Hepatocyte (in vitro differentiated cells): ENCODE measurements around the gene EFNB1. TPM values are rescaled to one million over a fixed set of nuclear protein-coding genes. Genes with fewer than 3 reads are reported as not detected.

Experiments
- DNase-seq: peaks from one replicate; pipeline ENCODE4 v3.0.0-alpha.2; 2016; ENCODE audit warnings: low spot score
- H2AFZ ChIP-seq: fragments of 200-600 bp; sonication (generic); 2 replicates; pipeline ENCODE4 v1.6.0; 2016; ENCODE audit warnings: antibody characterized with exemption, mild to moderate bottlenecking
- H3K27ac ChIP-seq: fragments of 200-600 bp; sonication (generic); 2 replicates; pipeline ENCODE4 v1.5.1; 2016; ENCODE audit warnings: mild to moderate bottlenecking
- H3K27me3 ChIP-seq: fragments of 200-600 bp; sonication (generic); 2 replicates; pipeline ENCODE4 v1.6.1; 2016
- H3K36me3 ChIP-seq: fragments of 200-600 bp; sonication (generic); replicated peaks from 2 replicates; pipeline ENCODE4 v1.5.1; 2016; ENCODE audit warnings: low read depth; ENCODE audit not compliant: insufficient read depth
- H3K4me1 ChIP-seq: fragments of 200-600 bp; sonication (generic); 2 replicates; pipeline ENCODE4 v1.5.1; 2016; ENCODE audit warnings: mild to moderate bottlenecking, moderate library complexity; ENCODE audit not compliant: insufficient read depth
- H3K4me2 ChIP-seq: fragments of 200-600 bp; sonication (generic); 2 replicates; pipeline ENCODE4 v1.6.0; 2016
- H3K4me3 ChIP-seq: fragments of 200-600 bp; sonication (generic); 2 replicates; pipeline ENCODE4 v1.5.1; 2016; ENCODE audit warnings: mild to moderate bottlenecking
- H3K79me2 ChIP-seq: fragments of 200-600 bp; sonication (generic); 2 replicates; pipeline ENCODE4 v1.6.0; 2017; ENCODE audit warnings: mild to moderate bottlenecking
- H3K9me2 ChIP-seq: fragments of 200-600 bp; sonication (generic); replicated peaks from 2 replicates; pipeline ENCODE4 v1.6.0; 2017; ENCODE audit warnings: mild to moderate bottlenecking; ENCODE audit not compliant: insufficient read depth
- H3K9me3 ChIP-seq: fragments of 200-600 bp; sonication (generic); 2 replicates; pipeline ENCODE4 v1.5.1; 2016; ENCODE audit warnings: low read depth, mild to moderate bottlenecking
- H4K20me1 ChIP-seq: fragments of 200-600 bp; sonication (generic); 2 replicates; pipeline ENCODE4 v1.6.0; 2016; ENCODE audit warnings: mild to moderate bottlenecking; ENCODE audit not compliant: insufficient read depth, poor library complexity, severe bottlenecking
- EZH2 ChIP-seq: fragments of 200-600 bp; sonication (generic); IDR thresholded peaks from 2 replicates; pipeline ENCODE4 v1.6.1; 2016; ENCODE audit warnings: antibody characterized with exemption, mild to moderate bottlenecking, borderline replicate concordance
- EZH2phosphoT487 ChIP-seq: fragments of 200-600 bp; sonication (generic); IDR thresholded peaks from one replicate; pipeline ENCODE4 v1.6.1; 2018; ENCODE audit warnings: antibody characterized with exemption, mild to moderate bottlenecking, low read depth, moderate library complexity; ENCODE audit not compliant: unreplicated experiment, severe bottlenecking
- WGBS: methylation state at CpG from one replicate; pipeline ENCODE4 v1.1.6; 2016; ENCODE audit warnings: low lambda C conversion rate; ENCODE audit errors: missing lambda C conversion rate; 5-methylcytosine and 5-hydroxymethylcytosine counted together
- polyA plus RNA-seq: library from polyadenylated mRNA; unstranded; fragments of >200 nt; fragmentation: Nextera tagmentation; extraction: Ambion mirVana; gene quantifications from 2 replicates; pipeline ENCODE4 v1.2.1, GENCODE V29; 2016
- total RNA-seq: library from RNA; depleted of rRNA; stranded (reverse); fragments of >200 nt; gene quantifications from 2 replicates; pipeline ENCODE4 v1.2.3, GENCODE V29; 2014
- TF ChIP-seq, protein P1 (sequence below): fragments of 200-600 bp; sonication (generic); IDR thresholded peaks from 2 replicates; pipeline ENCODE4 v1.5.1; 2016; ENCODE audit warnings: antibody characterized with exemption, mild to moderate bottlenecking; ENCODE audit not compliant: poor library complexity

The EFNB1 gene
- total and polyA plus RNA-seq, 2 experiments from 2014 or later = 35.1 to 46.4 TPM

DNA sequence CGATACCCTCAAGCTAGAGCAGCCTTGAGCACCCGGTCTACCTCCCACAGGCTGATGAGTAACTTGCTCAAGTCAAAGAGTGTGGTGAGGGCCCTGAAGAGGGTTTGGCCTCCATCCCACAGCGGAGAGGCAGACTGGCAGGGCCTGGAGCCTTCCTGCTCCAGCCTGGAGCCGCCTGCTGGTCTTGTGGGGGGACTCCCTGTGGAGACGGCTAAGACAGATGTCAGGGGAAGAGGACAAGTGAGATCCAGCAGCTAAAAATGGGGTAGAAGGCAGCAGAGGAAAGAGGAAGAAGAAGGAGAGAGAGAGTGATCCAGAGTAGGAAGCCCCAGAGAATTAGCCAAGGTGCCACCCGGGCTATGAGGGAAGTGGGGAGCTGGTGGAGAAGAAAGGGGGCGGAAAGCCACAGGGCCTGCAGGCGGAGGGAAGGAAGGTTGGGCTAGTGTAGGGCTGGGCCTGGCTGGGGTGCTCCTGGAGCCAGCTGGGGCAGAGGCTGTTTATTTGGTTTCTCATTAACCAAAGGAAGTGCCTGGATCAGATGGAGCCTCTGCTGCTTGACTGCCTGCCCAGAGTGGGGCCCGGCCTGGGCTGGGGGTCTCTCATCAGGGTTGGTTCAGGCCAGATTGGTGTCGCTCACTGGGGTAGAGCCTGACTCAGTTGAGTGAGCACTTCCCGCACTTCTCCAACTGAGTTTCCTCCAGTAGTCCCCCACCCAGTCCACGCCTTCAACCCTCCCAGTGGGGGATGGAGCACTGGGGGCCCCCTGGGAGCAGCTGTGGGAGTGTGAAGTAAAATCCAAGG is 14.2 kb downstream of the EFNB1 start:
- no peak overlapping the region for H3K27ac ChIP-seq
- H3K36me3 ChIP-seq = no peaks in the 10 kb centered on the region
- H3K4me2 ChIP-seq = no peak overlapping the region
- WGBS = 76% methylated on average over 12 of the region's 12 CpGs
- no peak overlapping the region for H2AFZ ChIP-seq
- no peak for DNase-seq
- TF ChIP-seq EZH2 (no peak), EZH2phosphoT487 (no peak)
- TF ChIP-seq, protein P1, sequence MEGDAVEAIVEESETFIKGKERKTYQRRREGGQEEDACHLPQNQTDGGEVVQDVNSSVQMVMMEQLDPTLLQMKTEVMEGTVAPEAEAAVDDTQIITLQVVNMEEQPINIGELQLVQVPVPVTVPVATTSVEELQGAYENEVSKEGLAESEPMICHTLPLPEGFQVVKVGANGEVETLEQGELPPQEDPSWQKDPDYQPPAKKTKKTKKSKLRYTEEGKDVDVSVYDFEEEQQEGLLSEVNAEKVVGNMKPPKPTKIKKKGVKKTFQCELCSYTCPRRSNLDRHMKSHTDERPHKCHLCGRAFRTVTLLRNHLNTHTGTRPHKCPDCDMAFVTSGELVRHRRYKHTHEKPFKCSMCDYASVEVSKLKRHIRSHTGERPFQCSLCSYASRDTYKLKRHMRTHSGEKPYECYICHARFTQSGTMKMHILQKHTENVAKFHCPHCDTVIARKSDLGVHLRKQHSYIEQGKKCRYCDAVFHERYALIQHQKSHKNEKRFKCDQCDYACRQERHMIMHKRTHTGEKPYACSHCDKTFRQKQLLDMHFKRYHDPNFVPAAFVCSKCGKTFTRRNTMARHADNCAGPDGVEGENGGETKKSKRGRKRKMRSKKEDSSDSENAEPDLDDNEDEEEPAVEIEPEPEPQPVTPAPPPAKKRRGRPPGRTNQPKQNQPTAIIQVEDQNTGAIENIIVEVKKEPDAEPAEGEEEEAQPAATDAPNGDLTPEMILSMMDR = no peak
- no peaks in the 10 kb centered on the region for H4K20me1 ChIP-seq
- H3K9me2 ChIP-seq = no peaks in the 10 kb centered on the region
- H3K9me3 ChIP-seq = no peaks in the 10 kb centered on the region
- H3K27me3 ChIP-seq = no peaks in the 10 kb centered on the region
- H3K79me2 ChIP-seq = no peaks in the 10 kb centered on the region
- no peak overlapping the region for H3K4me3 ChIP-seq
- H3K4me1 ChIP-seq = peaks cover 11% of the 10 kb centered on the region

DNA sequence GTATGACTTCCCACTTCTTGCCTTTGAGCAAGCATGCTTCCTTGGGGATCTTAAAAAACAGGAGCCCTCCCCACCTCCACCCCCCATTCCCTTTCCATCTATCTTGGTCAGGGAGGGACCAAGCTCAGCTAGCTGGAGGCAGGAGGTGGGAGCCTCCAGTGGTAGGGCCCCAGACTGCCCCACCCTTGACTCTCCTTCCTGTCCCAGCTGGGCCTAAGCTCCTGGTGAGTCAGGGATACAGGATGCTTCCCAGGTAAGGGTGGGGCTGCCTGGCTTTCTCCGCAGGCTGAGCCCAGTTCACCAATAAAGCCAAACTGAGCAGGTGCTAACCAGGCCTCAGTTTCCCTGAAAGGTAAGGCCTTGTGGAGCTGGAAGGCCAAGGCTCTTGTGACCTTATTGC is 15.2 kb downstream of the EFNB1 start:
- Histone ChIP-seq H3K27ac (no peak overlapping the region), H3K4me3 (no peak overlapping the region), H3K4me2 (no peak overlapping the region), H3K4me1 (peaks cover 11% of the 10 kb centered on the region), H4K20me1 (no peaks in the 10 kb centered on the region), H3K9me2 (no peaks in the 10 kb centered on the region), H3K9me3 (no peaks in the 10 kb centered on the region), H2AFZ (no peak overlapping the region), H3K36me3 (no peaks in the 10 kb centered on the region), H3K79me2 (no peaks in the 10 kb centered on the region), H3K27me3 (no peaks in the 10 kb centered on the region)
- 80% methylated on average over 1 of the region's 1 CpG for WGBS
- TF ChIP-seq, protein P1 = no peak
- TF ChIP-seq EZH2phosphoT487 = no peak
- TF ChIP-seq EZH2 = no peak
- no peak for DNase-seq

DNA sequence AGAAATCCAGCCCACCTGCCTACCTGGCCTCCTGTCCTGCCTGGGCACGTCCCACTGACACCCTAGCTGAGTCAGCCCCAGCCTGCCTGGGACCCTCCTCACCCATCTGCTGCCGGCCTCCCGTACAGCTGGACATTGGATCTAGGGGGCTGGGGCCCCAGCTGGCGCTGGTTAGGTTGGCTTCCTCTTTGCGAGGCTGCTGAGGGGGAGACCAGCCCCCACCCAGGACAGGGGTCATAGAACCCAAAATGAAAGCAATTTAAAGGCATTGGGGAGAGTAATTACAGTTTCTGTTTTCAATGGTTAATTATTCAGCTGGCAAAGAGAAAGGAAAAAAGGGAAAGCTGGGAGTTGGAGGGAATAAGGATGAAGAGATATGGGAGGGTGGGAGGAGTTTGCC is 15.8 kb downstream of the EFNB1 start:
- WGBS = 76% methylated on average over 5 of the region's 5 CpGs
- no peaks in the 10 kb centered on the region for H3K36me3 ChIP-seq
- H3K4me1 ChIP-seq = peaks cover 11% of the 10 kb centered on the region
- DNase-seq = no peak
- H3K27me3 ChIP-seq = no peaks in the 10 kb centered on the region
- TF ChIP-seq EZH2 (no peak), EZH2phosphoT487 (no peak)
- TF ChIP-seq, protein P1 = no peak
- no peak overlapping the region for H3K4me2 ChIP-seq
- no peak overlapping the region for H3K4me3 ChIP-seq
- no peaks in the 10 kb centered on the region for H4K20me1 ChIP-seq
- H3K9me3 ChIP-seq = no peaks in the 10 kb centered on the region
- H3K27ac ChIP-seq = no peak overlapping the region
- H2AFZ ChIP-seq = no peak overlapping the region
- H3K9me2 ChIP-seq = no peaks in the 10 kb centered on the region
- H3K79me2 ChIP-seq = no peaks in the 10 kb centered on the region
